NCI-H345 (cell line): ENCODE results near the gene DDX31.

ENCODE experiments used
- DNase-seq: peaks from one replicate; lab custom pipeline; 2025; lab: John Stamatoyannopoulos, UW

DDX31 gene

GRCh38 chr9:132592451-132592850 lies 77.3 kb downstream of the DDX31 start:
- DNase-seq = no peak

GRCh38 chr9:132591751-132592314 lies 78.0 kb downstream of the DDX31 start:
- DNase-seq = no peak

GRCh38 chr9:132591244-132591643 lies 78.5 kb downstream of the DDX31 start:
- DNase-seq = no peak

GRCh38 chr9:132590318-132591182 lies 79.2 kb downstream of the DDX31 start:
- DNase-seq = no peak

- no peak for DNase-seq
Observed at GRCh38 chr9:132590037-132590317, 79.8 kb downstream of the DDX31 start.

- no peak for DNase-seq
Observed at GRCh38 chr9:132589148-132590036, 80.4 kb downstream of the DDX31 start.

GRCh38 chr9:132588501-132589147 lies 81.2 kb downstream of the DDX31 start:
- no peak for DNase-seq

- no peak for DNase-seq
Observed at GRCh38 chr9:132588098-132588497, 81.7 kb downstream of the DDX31 start.

- DNase-seq = no peak
Observed at GRCh38 chr9:132587592-132587955, 82.2 kb downstream of the DDX31 start.

GRCh38 chr9:132586830-132587591 lies 82.8 kb downstream of the DDX31 start:
- DNase-seq = no peak

- no peak for DNase-seq
Observed at GRCh38 chr9:132585954-132586829, 83.6 kb downstream of the DDX31 start.

GRCh38 chr9:132584601-132585560 lies 84.9 kb downstream of the DDX31 start:
- DNase-seq = no peak

GRCh38 chr9:132583584-132584304 lies 86.0 kb downstream of the DDX31 start:
- no peak for DNase-seq

- no peak for DNase-seq
Observed at GRCh38 chr9:132582786-132583583, 86.8 kb downstream of the DDX31 start.

- DNase-seq = no peak
Observed at GRCh38 chr9:132582276-132582785, 87.5 kb downstream of the DDX31 start, which contains the start of gene BARHL1. TSS of gene BARHL1 (plus strand) at chr9:132582606. CDS start at chr9:132582798, 192 bp downstream.

- DNase-seq = no peak
Observed at GRCh38 chr9:132579427-132579798, 90.4 kb downstream of the DDX31 start.

- DNase-seq = no peak
Observed at GRCh38 chr9:132578367-132578932, 91.3 kb downstream of the DDX31 start.
